Small intestine (tissue), 7 donors: ENCODE results near the gene RAD21L1. TPM values are rescaled to one million over a fixed set of nuclear protein-coding genes. Genes with fewer than 3 reads are reported as not detected.

Source experiments
- DNase-seq, 2 donors: peaks; one replicate each; pipeline versions ENCODE4 v3.0.0 to v3.0.0-alpha.2; 2013
- FAIRE-seq: peaks from 2 replicates; lab custom pipeline; 2012; peaks lifted over from hg19 to GRCh38; lab: Jason Lieb, UNC
- H3K27ac ChIP-seq, 3 donors: one replicate each; pipeline ENCODE4 v1.5.1; 2013; ENCODE audit warnings: low read length in 2 of 3, mild to moderate bottlenecking in 2 of 3, control low read depth in 1 of 3, inconsistent platforms in 1 of 3, low read depth in 1 of 3, moderate library complexity in 1 of 3
- H3K27me3 ChIP-seq, 3 donors: one replicate each; pipeline ENCODE4 v1.6.1; 2013; ENCODE audit warnings: low read length in 3 of 3, inconsistent platforms in 1 of 3; ENCODE audit not compliant: control insufficient read depth in 3 of 3, insufficient read depth in 3 of 3
- H3K36me3 ChIP-seq, 3 donors: one replicate each; pipeline ENCODE4 v1.6.1; 2013; ENCODE audit warnings: low read length in 3 of 3, inconsistent platforms in 1 of 3, low read depth in 1 of 3, mild to moderate bottlenecking in 1 of 3, moderate library complexity in 1 of 3; ENCODE audit not compliant: control insufficient read depth in 3 of 3, insufficient read depth in 2 of 3
- H3K4me1 ChIP-seq, 3 donors: one replicate each; pipeline ENCODE4 v1.6.1; 2013; ENCODE audit warnings: low read length in 2 of 3, inconsistent platforms in 1 of 3, low read depth in 1 of 3, mild to moderate bottlenecking in 1 of 3, moderate library complexity in 1 of 3; ENCODE audit not compliant: control insufficient read depth in 3 of 3, insufficient read depth in 2 of 3
- H3K4me3 ChIP-seq, 3 donors: one replicate each; pipeline ENCODE4 v1.5.1; 2013; ENCODE audit warnings: low read length in 3 of 3, control low read depth in 1 of 3, inconsistent platforms in 1 of 3, low read depth in 1 of 3, mild to moderate bottlenecking in 1 of 3, moderate library complexity in 1 of 3
- H3K9me3 ChIP-seq, 2 donors: one replicate each; pipeline ENCODE4 v1.6.1; 2013; ENCODE audit warnings: low read depth in 1 of 2, low read length in 1 of 2; ENCODE audit not compliant: control insufficient read depth in 2 of 2, insufficient read depth in 1 of 2
- whole genome bisulfite sequencing, 3 donors: extraction: QIAGEN DNeasy Blood & Tissue Kit; methylation state at CpG; one replicate each; pipeline ENCODE4 v1.1.7; 2013; 5-methylcytosine and 5-hydroxymethylcytosine counted together
- polyA plus RNA-seq, 4 donors: library from polyadenylated mRNA; stranded (reverse) in 3 of 4; unstranded in 1 of 4; fragments of 200-250 nt in 3 of 4; fragments of 120-200 nt in 1 of 4; gene quantifications; one replicate each; pipeline versions ENCODE4 v1.2.1 to v1.2.3, GENCODE V29; 2013
- donor health status: healthy with polysubstance abuse.
- donor health status: control.
- donor health status: control.
- donor health status: Bipolar disorder and iron deficiency.
- donor health status: healthy.

The RAD21L1 gene
- polyA plus RNA-seq, 4 donors: not detected

- no peaks in the 10 kb centered on the region for H3K27me3 ChIP-seq
- no peak overlapping the region for H3K4me3 ChIP-seq
- peaks cover 0 to 2% (median 0%) of the 10 kb centered on the region in 3 donors for H3K36me3 ChIP-seq
- no peak overlapping the region for H3K27ac ChIP-seq
- WGBS, 3 donors: 74 to 78% (median 77%) methylated on average over 9 of the region's 9 CpGs
- H3K9me3 ChIP-seq: no peaks in the 10 kb centered on the region
- FAIRE-seq (no peak), DNase-seq (peak in 1 of 2 donors; percentile 29)
- H3K4me1 ChIP-seq: peaks cover 0 to 4% (median 0%) of the 10 kb centered on the region in 3 donors
Observed at GRCh38 chr20:1299522-1299921, 73.7 kb downstream of the RAD21L1 start.

- Histone ChIP-seq H3K36me3 (peaks cover 0 to 4% (median 0%) of the 10 kb centered on the region in 3 donors), H3K27me3 (no peaks in the 10 kb centered on the region), H3K4me1 (peaks cover 0 to 4% (median 0%) of the 10 kb centered on the region in 3 donors), H3K9me3 (no peaks in the 10 kb centered on the region), H3K4me3 (no peak overlapping the region), H3K27ac (no peak overlapping the region)
- no peak for DNase-seq
- WGBS, 3 donors: 91 to 97% (median 91%) methylated on average over 18 of the region's 18 CpGs
- no peak for FAIRE-seq
Observed at GRCh38 chr20:1300083-1300840, 74.4 kb downstream of the RAD21L1 start.

GRCh38 chr20:1301031-1301529 is 75.2 kb downstream of the RAD21L1 start:
- Histone ChIP-seq H3K27ac (no peak overlapping the region), H3K4me3 (no peak overlapping the region), H3K27me3 (no peaks in the 10 kb centered on the region), H3K4me1 (peaks cover 0 to 4% (median 0%) of the 10 kb centered on the region in 3 donors), H3K9me3 (no peaks in the 10 kb centered on the region), H3K36me3 (peaks cover 0 to 6% (median 0%) of the 10 kb centered on the region in 3 donors)
- DNase-seq (no peak), FAIRE-seq (no peak)
- 65 to 74% (median 73%) methylated on average over 9 of the region's 9 CpGs for WGBS, 3 donors

- 84 to 93% (median 92%) methylated on average over 12 of the region's 12 CpGs for WGBS, 3 donors
- no peak for FAIRE-seq
Observed at GRCh38 chr20:1302685-1303541, 77.1 kb downstream of the RAD21L1 start.

DNA sequence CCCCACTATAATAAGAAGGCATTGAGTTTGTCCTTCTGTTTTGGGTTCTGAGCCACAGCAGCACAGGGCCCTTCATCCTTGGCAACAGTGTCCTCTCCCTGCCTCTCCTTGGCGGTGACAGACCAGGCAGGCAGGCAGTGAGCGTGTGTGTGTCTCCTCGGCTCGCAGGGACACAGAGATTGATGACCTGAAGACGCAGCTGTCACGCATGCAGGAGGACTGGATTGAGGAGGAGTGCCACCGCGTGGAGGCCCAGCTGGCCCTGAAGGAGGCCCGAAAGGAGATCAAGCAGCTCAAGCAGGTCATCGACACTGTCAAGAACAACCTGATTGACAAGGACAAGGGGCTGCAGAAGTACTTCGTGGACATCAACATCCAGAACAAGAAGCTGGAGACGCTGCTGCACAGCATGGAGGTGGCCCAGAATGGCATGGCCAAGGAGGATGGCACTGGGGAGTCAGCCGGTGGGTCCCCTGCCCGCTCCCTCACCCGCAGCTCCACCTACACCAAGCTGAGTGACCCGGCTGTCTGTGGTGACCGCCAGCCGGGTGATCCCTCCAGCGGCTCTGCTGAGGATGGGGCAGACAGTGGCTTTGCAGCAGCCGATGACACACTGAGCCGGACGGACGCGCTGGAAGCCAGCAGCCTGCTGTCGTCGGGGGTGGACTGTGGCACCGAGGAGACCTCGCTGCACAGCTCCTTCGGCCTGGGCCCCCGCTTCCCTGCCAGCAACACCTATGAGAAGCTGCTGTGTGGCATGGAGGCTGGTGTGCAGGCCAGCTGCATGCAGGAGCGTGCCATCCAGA is 79.1 kb downstream of the RAD21L1 start:
- Histone ChIP-seq H3K4me3 (no peak overlapping the region), H3K9me3 (no peaks in the 10 kb centered on the region), H3K36me3 (peaks cover 0 to 26% (median 4%) of the 10 kb centered on the region in 3 donors), H3K27ac (no peak overlapping the region), H3K4me1 (peaks cover 0 to 4% (median 0%) of the 10 kb centered on the region in 3 donors), H3K27me3 (no peaks in the 10 kb centered on the region)
- FAIRE-seq (no peak), DNase-seq (no peak)
- WGBS, 3 donors: 88 to 92% (median 92%) methylated on average over 30 to 31 of the region's 31 CpGs

More at GRCh38 chr20:1302685-1303541, 77.1 kb downstream of the RAD21L1 start:
- DNase-seq: no peak
- Histone ChIP-seq H3K4me1 (peaks cover 0 to 4% (median 0%) of the 10 kb centered on the region in 3 donors), H3K9me3 (no peaks in the 10 kb centered on the region), H3K36me3 (peaks cover 0 to 9% (median 0%) of the 10 kb centered on the region in 3 donors), H3K4me3 (no peak overlapping the region), H3K27ac (no peak overlapping the region), H3K27me3 (no peaks in the 10 kb centered on the region)

Other genes with a start within 250 kb of the RAD21L1 start
- gene RSPO4, start 223.7 kb upstream of the RAD21L1 start, polyA plus RNA-seq: under 1 TPM in 2 of 4 donors, not detected in 2; 0.19 to 0.31 TPM
- 100 to 1,000 TPM in 1 of 4 donors, 10 to 100 TPM in 3; 43.6 to 118 (median 62.7) TPM for gene PSMF1, start 107.4 kb upstream of the RAD21L1 start, polyA plus RNA-seq
- 10 to 100 TPM; 10.5 to 68.7 (median 36.1) TPM for gene TMEM74B, start 41.1 kb upstream of the RAD21L1 start, polyA plus RNA-seq
- gene C20orf202, start 22.6 kb upstream of the RAD21L1 start, polyA plus RNA-seq: 1 to 10 TPM in 1 of 4 donors, under 1 TPM in 2, not detected in 1; 0.67 to 5.3 (median 0.81) TPM
- 1 to 10 TPM in 1 of 4 donors, under 1 TPM in 3; 0.45 to 3.2 (median 0.73) TPM for gene SNPH, start 40.2 kb downstream of the RAD21L1 start, polyA plus RNA-seq
- 100 to 1,000 TPM in 3 of 4 donors, 10 to 100 TPM in 1; 94.4 to 724 (median 292) TPM for gene SDCBP2, start 103.1 kb downstream of the RAD21L1 start, polyA plus RNA-seq
- 100 to 1,000 TPM; 146 to 315 (median 208) TPM for gene FKBP1A, start 167.0 kb downstream of the RAD21L1 start, polyA plus RNA-seq
- gene NSFL1C, start 240.8 kb downstream of the RAD21L1 start, polyA plus RNA-seq: 10 to 100 TPM; 44.7 to 73.1 (median 54.0) TPM